ENCODE measurements around the gene TMEM150A. TPM values are rescaled to one million over a fixed set of nuclear protein-coding genes. Genes with fewer than 3 reads are reported as not detected.

The TMEM150A gene
- total RNA-seq, 8 experiments from 2014 or later = 3.6 to 19.8 (median 8.3) TPM

DNA sequence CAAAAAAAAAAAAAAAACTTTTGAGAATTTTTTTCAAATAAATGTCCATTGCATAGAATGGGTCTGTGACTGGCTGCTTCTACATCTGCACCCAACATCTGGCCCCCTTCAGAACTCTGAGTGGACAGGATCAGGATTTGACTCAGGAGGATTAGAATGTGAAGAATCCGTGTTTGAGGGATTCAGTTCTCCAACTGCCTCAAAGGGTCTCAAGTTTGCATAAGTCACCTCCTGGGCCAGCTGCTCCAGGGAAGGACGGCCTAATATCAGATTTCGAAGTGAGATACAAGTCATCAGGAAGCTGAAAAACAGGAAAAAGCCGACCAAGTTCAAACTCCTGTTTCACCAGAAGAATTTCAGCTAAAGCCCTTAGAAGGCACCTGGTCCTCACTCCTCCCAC, 52.7 kb downstream of the TMEM150A start:
- H3K4me1 ChIP-seq (replicated peaks in 1 of 2) = no peaks in the 10 kb centered on the region
- WGBS, 10 experiments = 24 to 88% (median 57%) methylated on average over 1 to 4 of the region's 4 CpGs; no CpG with 5 or more reads in 3 of the 10 experiments
- no peak overlapping the region for H3K27ac ChIP-seq
- no peak overlapping the region for H3K4me3 ChIP-seq
- peak in 1 of 8 experiments; percentile 1 for ATAC-seq (replicated peaks in 6 of 8)
- in situ Hi-C loops (cut with MboI; ENCODE audit: low pct_unique_long_range_greater_than_20kb in 2 of 9, low sequenced_read_pairs in 9 of 9, unreplicated experiment in 9 of 9) = loop anchor here in 8 of 9 experiments (5.0 to 25.0 kb wide), 3 partner anchors 113 to 128 kb away; no protein-coding TSS in a partner anchor

GRCh38 chr2:85549095-85549494, 53.4 kb downstream of the TMEM150A start:
- H3K4me3 ChIP-seq = no peak overlapping the region
- peak in 1 of 8 experiments; percentile 0 for ATAC-seq (replicated peaks in 6 of 8)
- H3K4me1 ChIP-seq (replicated peaks in 1 of 2) = no peaks in the 10 kb centered on the region
- in situ Hi-C loops (cut with MboI; ENCODE audit: low pct_unique_long_range_greater_than_20kb in 2 of 9, low sequenced_read_pairs in 9 of 9, unreplicated experiment in 9 of 9) = loop anchor here in 3 of 9 experiments (10.0 to 25.0 kb wide), 2 partner anchors 112 to 124 kb away; no protein-coding TSS in a partner anchor
- H3K27ac ChIP-seq = no peak overlapping the region
- WGBS, 10 experiments = 62 to 100% (median 89%) methylated on average over 4 to 10 of the region's 10 CpGs; no CpG with 5 or more reads in 1 of the 10 experiments

DNA sequence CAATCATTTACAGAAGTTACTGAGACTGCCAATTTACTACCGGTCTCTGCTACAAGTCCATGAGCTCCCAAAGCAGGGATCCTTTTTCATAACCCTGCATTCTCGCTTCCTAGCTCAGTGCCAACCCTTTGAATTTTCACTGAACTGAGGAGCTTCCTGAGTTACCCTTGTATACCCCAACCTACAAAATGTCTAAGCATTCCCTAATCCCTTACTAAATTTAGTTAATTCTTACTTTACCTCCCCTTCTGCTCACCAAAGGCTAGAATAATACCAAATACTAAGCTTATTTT, 53.9 kb downstream of the TMEM150A start:
- in situ Hi-C loops (cut with MboI; ENCODE audit: low pct_unique_long_range_greater_than_20kb in 2 of 9, low sequenced_read_pairs in 9 of 9, unreplicated experiment in 9 of 9) = loop anchor here in 3 of 9 experiments (10.0 to 25.0 kb wide), 2 partner anchors 111 to 124 kb away; no protein-coding TSS in a partner anchor

More for the DNA sequence above, 53.9 kb downstream of the TMEM150A start:
- no peak overlapping the region for H3K4me3 ChIP-seq
- ATAC-seq (replicated peaks in 6 of 8) = no peak
- no peak overlapping the region for H3K27ac ChIP-seq
- no peaks in the 10 kb centered on the region for H3K4me1 ChIP-seq (replicated peaks in 1 of 2)
- WGBS, 10 experiments = 0 to 100% (median 91%) methylated on average over 1 to 2 of the region's 2 CpGs; no CpG with 5 or more reads in 2 of the 10 experiments

Other genes with a start within 250 kb of the TMEM150A start
- 10 to 100 TPM in 7 of 8 experiments, 1 to 10 TPM in 1; 8.2 to 61.9 (median 19.1) TPM for gene RETSAT, start 248.2 kb downstream of the TMEM150A start, total RNA-seq
- 10 to 100 TPM; 15.4 to 21.1 (median 18.1) TPM for gene ELMOD3, start 247.9 kb downstream of the TMEM150A start, total RNA-seq
- 10 to 100 TPM in 2 of 8 experiments, 1 to 10 TPM in 6; 3.7 to 54.7 (median 6.9) TPM for gene CAPG, start 192.3 kb downstream of the TMEM150A start, total RNA-seq
- gene SH2D6, start 184.0 kb downstream of the TMEM150A start, total RNA-seq = 1 to 10 TPM in 2 of 8 experiments, under 1 TPM in 6; 0.38 to 2.4 (median 0.67) TPM
- 100 to 1,000 TPM in 7 of 8 experiments, 10 to 100 TPM in 1; 64.8 to 340 (median 147) TPM for gene MAT2A, start 63.5 kb downstream of the TMEM150A start, total RNA-seq
- gene GGCX, start 41.2 kb downstream of the TMEM150A start, total RNA-seq = 10 to 100 TPM; 16.1 to 40.2 (median 26.6) TPM
- 10 to 100 TPM in 2 of 8 experiments, 1 to 10 TPM in 4, under 1 TPM in 2; 0.50 to 14.7 (median 2.0) TPM for gene VAMP8, start 25.1 kb downstream of the TMEM150A start, total RNA-seq
- gene VAMP5, start 18.3 kb downstream of the TMEM150A start, total RNA-seq = 10 to 100 TPM in 3 of 8 experiments, 1 to 10 TPM in 1, under 1 TPM in 3, not detected in 1; 0.27 to 50.2 (median 4.1) TPM
- 100 to 1,000 TPM; 104 to 237 (median 191) TPM for gene RNF181, start 7.0 kb downstream of the TMEM150A start, total RNA-seq
- 10 to 100 TPM; 20.1 to 44.2 (median 27.8) TPM for gene C2orf68, start 9.4 kb upstream of the TMEM150A start, total RNA-seq
- gene USP39, start 13.5 kb upstream of the TMEM150A start, total RNA-seq = 10 to 100 TPM; 25.8 to 61.3 (median 38.9) TPM
- gene SFTPB, start 65.5 kb upstream of the TMEM150A start, total RNA-seq = under 1 TPM; 0.16 to 0.77 (median 0.30) TPM
- under 1 TPM in 6 of 8 experiments, not detected in 2; 0.11 to 0.46 (median 0.29) TPM for gene GNLY, start 91.7 kb upstream of the TMEM150A start, total RNA-seq
- gene ATOH8, start 151.3 kb upstream of the TMEM150A start, total RNA-seq = 1 to 10 TPM in 7 of 8 experiments, under 1 TPM in 1; 0.71 to 8.6 (median 1.8) TPM

Measured in motor neuron (in vitro differentiated cells).